ENCODE data around the gene GLCCI1.

The GLCCI1 gene

DNA sequence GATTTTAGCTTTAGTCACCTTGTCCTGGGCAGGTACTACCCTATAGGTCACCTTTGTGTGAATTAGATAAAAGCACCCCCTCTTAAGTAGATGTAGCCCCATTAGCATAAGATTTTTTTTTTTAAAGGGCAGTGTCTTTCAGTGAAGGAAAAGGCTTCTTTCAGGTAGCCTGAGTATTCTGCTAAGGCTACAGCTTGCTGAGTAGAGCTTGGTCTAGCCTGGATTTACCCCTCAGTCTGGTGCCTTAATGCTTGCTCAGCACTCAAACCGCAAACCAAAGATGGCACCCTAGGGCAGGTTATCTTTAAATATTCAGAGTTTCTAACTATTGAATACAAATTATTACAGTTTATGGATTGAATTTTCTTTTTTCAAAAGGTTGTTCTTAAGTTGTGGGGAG, 83.4 kb downstream of the GLCCI1 start:
- Histone ChIP-seq H3K9me3 (no peaks in the 10 kb centered on the region), H3K36me3 (peaks cover 21% of the 10 kb centered on the region), H3K4me1 (no peaks in the 10 kb centered on the region), H3K27me3 (no peaks in the 10 kb centered on the region), H3K4me3 (ENCODE audit: low read depth, low read length) (no peak overlapping the region)
- no peak for DNase-seq
- TF ChIP-seq, protein P1, sequence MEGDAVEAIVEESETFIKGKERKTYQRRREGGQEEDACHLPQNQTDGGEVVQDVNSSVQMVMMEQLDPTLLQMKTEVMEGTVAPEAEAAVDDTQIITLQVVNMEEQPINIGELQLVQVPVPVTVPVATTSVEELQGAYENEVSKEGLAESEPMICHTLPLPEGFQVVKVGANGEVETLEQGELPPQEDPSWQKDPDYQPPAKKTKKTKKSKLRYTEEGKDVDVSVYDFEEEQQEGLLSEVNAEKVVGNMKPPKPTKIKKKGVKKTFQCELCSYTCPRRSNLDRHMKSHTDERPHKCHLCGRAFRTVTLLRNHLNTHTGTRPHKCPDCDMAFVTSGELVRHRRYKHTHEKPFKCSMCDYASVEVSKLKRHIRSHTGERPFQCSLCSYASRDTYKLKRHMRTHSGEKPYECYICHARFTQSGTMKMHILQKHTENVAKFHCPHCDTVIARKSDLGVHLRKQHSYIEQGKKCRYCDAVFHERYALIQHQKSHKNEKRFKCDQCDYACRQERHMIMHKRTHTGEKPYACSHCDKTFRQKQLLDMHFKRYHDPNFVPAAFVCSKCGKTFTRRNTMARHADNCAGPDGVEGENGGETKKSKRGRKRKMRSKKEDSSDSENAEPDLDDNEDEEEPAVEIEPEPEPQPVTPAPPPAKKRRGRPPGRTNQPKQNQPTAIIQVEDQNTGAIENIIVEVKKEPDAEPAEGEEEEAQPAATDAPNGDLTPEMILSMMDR (IDR thresholded peaks at IDR 0.05; ENCODE audit: low read depth, low read length) = no peak

DNA sequence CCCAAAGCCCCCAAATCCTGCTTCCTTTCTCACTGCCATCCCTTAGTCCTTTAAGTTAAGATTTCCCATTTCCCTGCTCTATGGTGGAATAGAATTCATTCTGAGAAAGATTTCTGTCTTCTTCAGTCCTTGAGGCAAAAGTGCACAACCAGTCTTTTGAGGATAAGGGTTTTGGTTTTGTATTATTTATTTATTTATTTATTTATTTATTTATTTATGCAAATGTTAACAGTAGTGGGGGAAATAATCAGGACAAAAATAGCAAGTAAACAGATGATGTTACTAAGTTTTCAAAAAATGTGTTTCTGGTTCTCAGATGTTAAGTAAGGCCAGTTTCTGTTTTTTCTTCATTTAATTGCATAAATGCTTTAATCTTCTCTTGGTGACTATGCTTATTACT, 84.2 kb downstream of the GLCCI1 start:
- TF ChIP-seq, protein P1 (IDR thresholded peaks at IDR 0.05; ENCODE audit: low read depth, low read length) = no peak
- H3K9me3 ChIP-seq = no peaks in the 10 kb centered on the region
- H3K27me3 ChIP-seq = no peaks in the 10 kb centered on the region
- peaks cover 28% of the 10 kb centered on the region for H3K36me3 ChIP-seq
- DNase-seq = no peak
- H3K4me1 ChIP-seq = peaks cover 7% of the 10 kb centered on the region
- no peak overlapping the region for H3K4me3 ChIP-seq (ENCODE audit: low read depth, low read length)

DNA sequence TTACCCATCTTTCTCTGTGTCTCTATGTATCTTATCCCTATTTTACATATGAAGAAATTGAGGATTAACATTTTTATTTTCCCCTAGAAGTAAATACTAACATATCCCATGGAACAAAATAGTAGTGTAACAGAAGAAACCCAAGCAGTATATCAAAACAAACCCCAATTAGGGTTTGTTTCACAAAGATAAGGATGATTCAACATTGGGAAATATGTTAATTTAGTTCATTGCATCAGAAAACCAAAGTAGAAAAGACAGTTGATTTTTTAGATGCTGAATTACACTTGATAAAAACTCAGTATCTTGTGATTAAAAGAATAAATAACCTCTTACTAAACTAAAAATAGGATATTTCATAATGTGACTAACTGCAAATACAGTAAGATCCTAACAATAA, 87.8 kb downstream of the GLCCI1 start:
- no peak for DNase-seq
- H3K36me3 ChIP-seq = peaks cover 39% of the 10 kb centered on the region
- H3K4me3 ChIP-seq (ENCODE audit: low read depth, low read length) = no peak overlapping the region
- no peaks in the 10 kb centered on the region for H3K27me3 ChIP-seq
- TF ChIP-seq, protein P1 (IDR thresholded peaks at IDR 0.05; ENCODE audit: low read depth, low read length) = no peak
- no peaks in the 10 kb centered on the region for H3K9me3 ChIP-seq
- peaks cover 16% of the 10 kb centered on the region for H3K4me1 ChIP-seq

DNA sequence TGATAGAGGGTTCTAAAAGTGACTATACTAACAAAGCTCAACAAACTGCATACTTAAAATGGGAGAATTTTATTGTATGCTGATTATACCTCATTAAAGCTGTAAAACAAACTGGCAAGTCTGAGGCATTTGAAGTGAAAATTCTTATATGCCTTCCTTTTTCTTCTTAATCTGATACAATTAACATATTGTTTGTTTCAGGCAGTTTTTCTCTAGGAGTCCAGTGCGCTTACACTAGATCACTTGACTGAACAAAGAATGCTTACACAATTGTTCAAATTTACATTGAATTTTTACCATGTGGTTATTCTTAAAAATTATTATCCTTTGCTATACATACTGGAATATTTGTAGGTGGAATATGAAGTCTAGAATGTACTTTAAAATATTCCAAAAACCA, 89.0 kb downstream of the GLCCI1 start:
- Histone ChIP-seq H3K4me1 (peaks cover 16% of the 10 kb centered on the region), H3K36me3 (peaks cover 48% of the 10 kb centered on the region), H3K9me3 (no peaks in the 10 kb centered on the region), H3K27me3 (no peaks in the 10 kb centered on the region), H3K4me3 (ENCODE audit: low read depth, low read length) (no peak overlapping the region)
- no peak for DNase-seq
- TF ChIP-seq, protein P1 (IDR thresholded peaks at IDR 0.05; ENCODE audit: low read depth, low read length) = no peak

DNA sequence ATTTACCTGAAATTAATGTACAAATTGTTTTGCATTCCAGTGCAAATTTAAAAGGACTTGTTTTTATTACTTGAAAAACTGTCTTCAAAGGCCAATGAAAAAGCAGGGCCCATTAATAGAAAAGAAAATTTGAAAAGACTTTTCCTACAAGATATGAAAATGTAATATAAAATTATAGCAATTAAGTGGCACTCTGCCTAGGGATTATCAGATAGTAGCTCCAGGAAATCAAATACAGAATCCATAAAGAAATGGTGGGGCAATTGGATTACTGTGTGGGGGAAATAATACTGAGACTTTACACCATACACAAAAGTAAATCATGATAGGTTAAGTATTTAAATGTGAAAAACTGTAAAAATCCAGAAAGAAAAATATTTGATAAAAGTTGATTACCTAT, 89.7 kb downstream of the GLCCI1 start:
- DNase-seq = no peak
- TF ChIP-seq, protein P1 (IDR thresholded peaks at IDR 0.05; ENCODE audit: low read depth, low read length) = no peak
- no peaks in the 10 kb centered on the region for H3K9me3 ChIP-seq
- H3K36me3 ChIP-seq = peaks cover 53% of the 10 kb centered on the region
- H3K4me3 ChIP-seq (ENCODE audit: low read depth, low read length) = no peak overlapping the region
- no peaks in the 10 kb centered on the region for H3K27me3 ChIP-seq
- H3K4me1 ChIP-seq = peaks cover 16% of the 10 kb centered on the region

DNA sequence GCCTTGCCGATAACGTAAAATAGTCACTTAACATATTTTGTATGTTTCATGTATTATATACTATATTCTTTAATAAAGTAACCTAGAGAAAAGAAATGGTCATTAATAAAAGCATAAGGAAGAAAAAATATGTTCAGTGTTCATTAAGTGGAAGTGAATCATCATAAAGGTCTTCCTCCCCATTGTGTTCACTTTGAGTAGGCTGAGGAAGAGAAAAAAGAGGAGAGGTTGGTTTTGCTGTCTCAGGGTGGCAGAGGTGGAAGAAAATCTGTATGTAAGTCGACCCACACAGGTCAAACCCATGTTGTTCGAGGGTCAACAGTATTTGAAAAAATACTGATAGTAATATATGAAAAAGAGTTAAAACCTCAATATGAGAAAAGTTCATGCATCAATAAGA, 90.3 kb downstream of the GLCCI1 start:
- Histone ChIP-seq H3K36me3 (peaks cover 53% of the 10 kb centered on the region), H3K4me3 (ENCODE audit: low read depth, low read length) (no peak overlapping the region), H3K27me3 (no peaks in the 10 kb centered on the region), H3K4me1 (peaks cover 16% of the 10 kb centered on the region), H3K9me3 (no peaks in the 10 kb centered on the region)
- DNase-seq = no peak
- TF ChIP-seq, protein P1 (IDR thresholded peaks at IDR 0.05; ENCODE audit: low read depth, low read length) = no peak

Data from BE2C (cell line).